KMS-11 (cell line): ENCODE results near the gene TRPM4.

Experiments used
- H2AFZ ChIP-seq: fragments of 200-600 bp; sonication (generic); 2 replicates; pipeline ENCODE4 v1.6.1; 2016; ENCODE audit warnings: antibody characterized with exemption, mixed run types, low read depth
- H3K27ac ChIP-seq: fragments of 200-600 bp; sonication (generic); 2 replicates; pipeline ENCODE4 v1.6.1; 2016; ENCODE audit warnings: mild to moderate bottlenecking, mixed run types
- H3K27me3 ChIP-seq: fragments of 200-600 bp; sonication (generic); 2 replicates; pipeline ENCODE4 v1.6.1; 2017; ENCODE audit warnings: mild to moderate bottlenecking, low read depth, mixed run types, moderate library complexity; ENCODE audit not compliant: insufficient read depth
- H3K36me3 ChIP-seq: fragments of 200-600 bp; sonication (generic); 2 replicates; pipeline ENCODE4 v1.6.1; 2017; ENCODE audit warnings: mild to moderate bottlenecking, mixed run types; ENCODE audit not compliant: insufficient read depth
- H3K4me1 ChIP-seq: fragments of 200-600 bp; sonication (generic); 2 replicates; pipeline ENCODE4 v1.6.1; 2016; ENCODE audit warnings: mild to moderate bottlenecking, low read depth, mixed run types; ENCODE audit not compliant: poor library complexity, severe bottlenecking
- H3K4me2 ChIP-seq: fragments of 200-600 bp; sonication (generic); 2 replicates; pipeline ENCODE4 v1.7.0; 2016; ENCODE audit warnings: mild to moderate bottlenecking, mixed run types
- H3K4me3 ChIP-seq: fragments of 200-600 bp; sonication (generic); IDR thresholded peaks from 2 replicates; pipeline ENCODE4 v1.6.1; 2017; ENCODE audit warnings: low read depth, low read length, mixed read lengths; ENCODE audit not compliant: insufficient read depth
- H3K79me2 ChIP-seq: fragments of 200-600 bp; sonication (generic); 2 replicates; pipeline ENCODE4 v1.6.1; 2016; ENCODE audit warnings: low read depth, mixed run types; ENCODE audit not compliant: insufficient read depth
- H3K9ac ChIP-seq: fragments of 200-600 bp; sonication (generic); 2 replicates; pipeline ENCODE4 v1.6.1; 2016; ENCODE audit warnings: mild to moderate bottlenecking, mixed run types
- H4K20me1 ChIP-seq: fragments of 200-600 bp; sonication (generic); 2 replicates; pipeline ENCODE4 v1.6.1; 2016; ENCODE audit warnings: mild to moderate bottlenecking, mixed run types; ENCODE audit not compliant: insufficient read depth
- CTCF ChIP-seq: fragments of 200-600 bp; sonication (generic); conservative IDR thresholded peaks from 2 replicates; pipeline ENCODE4 v1.6.1; 2017; ENCODE audit warnings: low read depth, mild to moderate bottlenecking, antibody characterized with exemption, low read length, moderate library complexity, mixed read lengths

TRPM4 gene

GRCh38 chr19:49157445-49158224 is at the start of gene TRPM4:
TRPM4 (plus strand) TSS chr19:49157792; CDS start chr19:49157867, 75 bp downstream.
- H3K27ac ChIP-seq, result no peak within 1 kb of the TSS
- H3K4me3 ChIP-seq, result no peak within 1 kb of the TSS
- TF ChIP-seq CTCF, result no peak

DNA sequence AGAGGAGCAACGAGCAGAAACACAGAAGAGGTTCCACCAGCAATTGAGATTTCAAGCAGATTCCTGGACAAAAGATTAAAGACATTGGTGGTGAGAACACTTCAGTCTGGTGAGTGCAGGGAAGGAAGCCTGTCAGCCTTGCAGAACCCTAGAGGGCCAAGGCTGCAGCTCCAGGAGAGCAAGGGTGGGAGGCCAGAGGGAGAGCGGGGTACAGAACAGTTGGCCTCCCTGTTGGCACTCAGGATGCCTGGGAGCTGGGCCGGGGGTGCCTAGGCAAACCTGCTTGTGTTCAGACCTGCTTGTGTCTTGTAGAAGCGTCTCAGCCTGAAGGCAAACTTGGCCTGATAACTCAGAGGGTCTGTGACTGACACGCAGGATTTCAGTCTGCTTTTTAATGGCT is 48.5 kb upstream of the TRPM4 start:
- no peaks in the 10 kb centered on the region for H4K20me1 ChIP-seq
- H3K27ac ChIP-seq, result no peak overlapping the region
- peaks cover 10% of the 10 kb centered on the region for H3K4me1 ChIP-seq
- no peak overlapping the region for H3K4me2 ChIP-seq
- no peaks in the 10 kb centered on the region for H3K79me2 ChIP-seq
- no peak overlapping the region for H3K4me3 ChIP-seq
- no peak overlapping the region for H3K9ac ChIP-seq
- TF ChIP-seq CTCF, result no peak
- H2AFZ ChIP-seq, result no peak overlapping the region
- no peaks in the 10 kb centered on the region; the same call in 1 of the 2 replicates for H3K36me3 ChIP-seq
- no peaks in the 10 kb centered on the region for H3K27me3 ChIP-seq

More at GRCh38 chr19:49157445-49158224, at the start of gene TRPM4:
- H3K9ac ChIP-seq, result no peak within 1 kb of the TSS
- H3K4me2 ChIP-seq, result peak within 1 kb of the TSS; percentile 79; the same call in 1 of the 2 replicates
- no peaks in the 10 kb centered on the region for H4K20me1 ChIP-seq
- no peaks in the 10 kb centered on the region for H3K36me3 ChIP-seq
- peaks cover 12% of the 10 kb centered on the region for H3K4me1 ChIP-seq
- H2AFZ ChIP-seq, result peak within 1 kb of the TSS; percentile 39; the same call in 1 of the 2 replicates
- H3K27me3 ChIP-seq, result peaks cover 91% of the 10 kb centered on the region
- no peaks in the 10 kb centered on the region for H3K79me2 ChIP-seq

GRCh38 chr19:49109569-49110233 is 47.9 kb upstream of the TRPM4 start:
- Histone ChIP-seq H2AFZ (no peak overlapping the region), H3K27ac (no peak overlapping the region), H4K20me1 (no peaks in the 10 kb centered on the region), H3K27me3 (no peaks in the 10 kb centered on the region), H3K4me1 (peaks cover 10% of the 10 kb centered on the region), H3K36me3 (no peaks in the 10 kb centered on the region; the same call in 1 of the 2 replicates), H3K79me2 (no peaks in the 10 kb centered on the region), H3K9ac (no peak overlapping the region), H3K4me3 (no peak overlapping the region), H3K4me2 (no peak overlapping the region)
- no peak for TF ChIP-seq CTCF

- no peaks in the 10 kb centered on the region for H3K27me3 ChIP-seq
- H3K4me1 ChIP-seq, result peaks cover 10% of the 10 kb centered on the region
- no peak overlapping the region for H3K4me2 ChIP-seq
- H2AFZ ChIP-seq, result no peak overlapping the region
- no peak overlapping the region for H3K4me3 ChIP-seq
- H3K36me3 ChIP-seq, result no peaks in the 10 kb centered on the region; the same call in 1 of the 2 replicates
- H3K27ac ChIP-seq, result no peak overlapping the region
- H3K79me2 ChIP-seq, result no peaks in the 10 kb centered on the region
- TF ChIP-seq CTCF, result no peak
- H3K9ac ChIP-seq, result no peak overlapping the region
- H4K20me1 ChIP-seq, result no peaks in the 10 kb centered on the region
These were observed 47.0 kb upstream of the TRPM4 start for GRCh38 chr19:49110567-49110966.
